ENCODE measurements around the gene ZDHHC21.
A peak's percentile ranks its signal among the peaks of the same experiment; 100 is the strongest.
"Not testable (repeated sequence)": the region's sequence is repeated elsewhere in the genome, so short reads cannot be mapped to it uniquely, and the experiment has no call there.

Gene ZDHHC21

DNA sequence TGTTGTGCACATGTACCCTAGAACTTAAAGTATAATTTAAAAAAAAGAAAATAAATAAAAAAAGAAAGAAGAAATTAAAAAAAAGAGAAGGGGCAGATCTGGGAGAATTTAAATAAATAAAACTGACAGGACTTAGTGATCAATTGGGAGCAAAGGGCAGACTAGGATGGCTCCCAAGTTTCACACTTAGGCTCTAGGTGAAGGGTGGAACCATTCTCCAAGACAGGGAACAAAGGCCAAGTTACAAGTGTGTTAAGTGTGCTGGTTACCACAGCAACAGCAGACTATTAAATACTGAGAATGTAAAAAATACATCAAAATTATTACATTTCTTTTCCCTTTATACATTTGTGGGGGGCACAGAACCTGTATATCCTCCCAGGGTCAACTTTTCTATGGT, 7.1 kb downstream of the ZDHHC21 start:
- no peak for FAIRE-seq
- DNase-seq (ENCODE audit: insufficient read length, low spot score) = no peak

DNA sequence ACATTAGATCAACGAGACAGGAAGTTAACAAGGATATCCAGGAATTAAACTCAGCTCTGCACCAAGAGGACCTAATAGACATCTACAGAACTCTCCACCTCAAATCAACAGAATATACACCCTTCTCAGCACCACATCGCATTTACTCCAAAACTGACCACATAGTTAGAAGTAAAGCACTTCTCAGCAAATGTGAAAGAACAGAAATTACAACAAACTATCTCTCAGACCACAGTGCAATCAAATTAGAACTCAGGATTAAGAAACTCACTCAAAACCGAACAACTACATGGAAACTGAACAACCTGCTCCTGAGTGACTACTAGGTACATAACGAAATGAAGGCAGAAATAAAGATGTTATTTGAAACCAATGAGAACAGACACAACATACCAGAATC, 10.6 kb downstream of the ZDHHC21 start:
- not testable (repeated sequence) for FAIRE-seq; DNase-seq (ENCODE audit: insufficient read length, low spot score)

DNA sequence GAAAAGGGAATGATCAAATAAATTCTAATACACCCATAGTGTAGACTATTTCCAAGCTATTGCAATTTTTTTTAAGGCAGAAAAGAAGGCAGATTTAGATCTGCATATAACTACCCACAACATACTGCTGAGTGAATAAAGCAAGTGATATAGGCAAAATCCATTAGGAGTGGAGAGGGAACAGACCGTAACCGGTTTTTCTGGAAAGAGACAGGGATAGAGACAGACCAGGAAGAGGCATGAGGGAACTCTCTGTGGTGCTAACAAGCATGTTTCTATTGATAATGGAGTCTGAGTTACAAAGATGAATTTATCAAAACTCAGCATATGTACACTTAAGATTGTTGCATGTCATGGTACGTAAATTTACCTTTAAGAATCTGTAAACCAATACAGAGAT, 14.5 kb downstream of the ZDHHC21 start:
- DNase-seq (ENCODE audit: insufficient read length, low spot score) (no peak), FAIRE-seq (no peak)

DNA sequence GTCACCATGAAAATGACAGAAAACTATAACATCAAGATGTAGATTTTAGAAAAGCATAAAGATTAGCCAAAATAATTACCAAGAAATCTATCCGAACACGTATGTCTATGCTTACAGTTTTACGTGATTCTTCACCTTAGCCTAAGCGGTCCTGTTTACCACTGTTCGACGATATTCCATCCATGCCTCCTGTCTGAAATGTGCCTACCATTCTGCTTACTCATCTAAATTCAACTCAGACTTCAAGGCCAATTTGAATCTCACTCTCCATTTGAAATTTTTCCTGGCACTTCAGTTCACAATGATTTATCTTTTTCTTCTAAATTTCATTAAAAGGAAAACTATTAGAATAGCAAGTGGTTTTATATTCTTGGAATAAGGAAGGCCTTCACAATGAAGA, 15.4 kb downstream of the ZDHHC21 start:
- DNase-seq (ENCODE audit: insufficient read length, low spot score) (no peak), FAIRE-seq (no peak)

DNA sequence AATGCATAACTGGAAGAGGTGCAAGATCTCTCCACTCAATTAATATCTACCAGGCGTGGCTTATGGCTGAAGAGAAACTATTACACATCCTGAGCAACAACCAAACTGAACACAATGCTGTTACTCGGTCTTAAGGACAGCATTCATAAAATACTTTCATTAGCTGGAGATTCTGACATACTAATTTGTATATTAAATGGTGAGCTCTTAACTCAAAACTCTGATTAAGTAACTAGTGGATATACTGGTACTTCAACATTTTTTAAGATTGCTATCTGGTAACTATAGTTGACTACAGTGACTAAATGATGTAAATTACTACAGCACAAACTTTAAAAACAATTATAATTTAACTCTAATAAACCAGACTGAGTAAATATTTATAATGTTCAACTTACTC, 15.8 kb downstream of the ZDHHC21 start:
- DNase-seq (ENCODE audit: insufficient read length, low spot score) = no peak
- FAIRE-seq = no peak

DNA sequence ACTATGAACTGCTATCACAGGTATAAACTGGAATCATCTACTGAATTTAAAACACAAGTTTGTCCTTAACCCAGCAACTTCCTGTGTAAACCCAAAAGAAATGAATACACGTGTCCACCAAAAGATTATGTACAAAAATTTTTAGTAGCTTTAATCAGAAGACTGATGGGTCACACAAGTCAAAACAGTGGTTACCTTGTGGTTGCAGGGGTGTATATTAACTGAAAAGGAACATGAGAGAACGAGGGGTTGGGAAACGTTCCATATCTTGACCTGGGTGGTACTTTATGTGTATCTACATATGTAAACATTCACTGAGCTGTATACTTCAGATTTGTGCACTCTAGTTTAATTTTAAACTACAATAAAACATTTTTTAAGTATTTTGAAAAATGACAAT, 18.6 kb downstream of the ZDHHC21 start:
- DNase-seq (ENCODE audit: insufficient read length, low spot score) (no peak), FAIRE-seq (no peak)

DNA sequence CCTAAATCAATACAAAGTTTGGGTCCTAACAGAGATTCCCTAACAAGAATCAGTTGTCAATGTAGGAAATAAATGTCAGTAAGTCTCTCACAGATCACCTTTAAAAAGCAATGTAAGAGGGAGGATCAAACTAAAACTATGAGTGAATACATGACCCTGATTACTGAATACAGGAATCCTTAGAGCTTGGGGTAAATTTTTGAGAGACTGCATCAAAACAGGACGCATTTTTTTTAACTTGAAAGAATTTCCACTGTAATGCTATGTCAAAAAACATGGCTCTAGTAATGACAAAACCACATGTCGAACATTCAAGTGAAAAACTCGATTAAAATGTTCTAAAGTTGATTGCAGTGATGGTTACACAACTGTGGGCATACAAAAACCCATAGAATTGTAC, 21.9 kb downstream of the ZDHHC21 start:
- FAIRE-seq (peak; percentile 28), DNase-seq (ENCODE audit: insufficient read length, low spot score) (no peak)

- FAIRE-seq (peak; percentile 31), DNase-seq (ENCODE audit: insufficient read length, low spot score) (no peak)
Measured at GRCh38 chr9:14670718-14671117, 22.5 kb downstream of the ZDHHC21 start.

- not testable (repeated sequence) for DNase-seq (ENCODE audit: insufficient read length, low spot score); FAIRE-seq
Measured at GRCh38 chr9:14664022-14664421, 29.2 kb downstream of the ZDHHC21 start.

- no peak for FAIRE-seq
- no peak for DNase-seq (ENCODE audit: insufficient read length, low spot score)
Measured at GRCh38 chr9:14662060-14662453, 31.2 kb downstream of the ZDHHC21 start.

DNA sequence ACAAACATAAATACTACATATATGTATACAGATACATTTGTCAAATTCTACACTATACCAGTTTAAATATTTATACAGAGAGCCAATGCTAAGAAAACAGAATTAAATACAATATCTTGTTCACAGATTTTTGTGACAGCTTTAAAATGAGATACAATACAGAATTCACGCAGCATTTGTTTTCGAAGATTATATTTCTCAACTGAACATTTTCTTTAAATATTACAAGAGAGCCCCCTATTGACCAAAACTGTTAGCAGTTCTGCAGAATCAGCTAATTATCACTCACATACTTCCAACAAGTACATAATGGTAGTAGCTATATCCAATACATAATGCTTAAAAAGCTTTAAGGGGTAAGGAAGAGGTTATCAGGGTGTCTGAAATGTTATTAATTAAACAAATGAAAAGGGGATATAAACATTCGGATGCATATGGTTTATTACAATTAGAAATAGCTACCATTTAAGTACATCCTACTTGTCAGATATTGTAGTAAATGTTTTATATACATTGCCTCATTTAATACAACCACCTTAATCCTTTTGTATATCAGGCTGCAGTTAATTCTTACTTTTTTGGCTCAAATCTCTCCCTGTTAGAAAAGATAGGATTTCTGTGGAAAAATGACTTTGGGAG, 31.7 kb downstream of the ZDHHC21 start:
- no peak for DNase-seq (ENCODE audit: insufficient read length, low spot score)
- peak; percentile 78 for FAIRE-seq

DNA sequence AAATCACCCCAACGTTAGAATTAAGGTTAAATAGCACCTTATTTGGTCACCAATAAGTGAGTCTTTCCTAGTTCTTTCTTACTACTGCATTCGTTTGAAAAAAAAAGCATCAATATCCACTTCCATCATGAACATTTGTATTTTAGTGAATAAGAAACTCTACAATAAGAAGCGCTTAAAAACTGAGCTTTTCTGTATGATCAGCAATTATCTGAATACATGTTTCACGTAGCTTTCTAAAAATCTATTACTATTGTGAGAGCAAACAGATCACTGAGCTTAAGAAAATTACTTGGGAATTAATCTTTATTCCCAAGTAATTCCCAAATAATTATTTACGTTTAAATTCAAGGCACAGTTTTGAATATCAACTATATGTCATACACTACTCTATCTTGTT, 32.5 kb downstream of the ZDHHC21 start:
- no peak for FAIRE-seq
- DNase-seq (ENCODE audit: insufficient read length, low spot score) = no peak

DNA sequence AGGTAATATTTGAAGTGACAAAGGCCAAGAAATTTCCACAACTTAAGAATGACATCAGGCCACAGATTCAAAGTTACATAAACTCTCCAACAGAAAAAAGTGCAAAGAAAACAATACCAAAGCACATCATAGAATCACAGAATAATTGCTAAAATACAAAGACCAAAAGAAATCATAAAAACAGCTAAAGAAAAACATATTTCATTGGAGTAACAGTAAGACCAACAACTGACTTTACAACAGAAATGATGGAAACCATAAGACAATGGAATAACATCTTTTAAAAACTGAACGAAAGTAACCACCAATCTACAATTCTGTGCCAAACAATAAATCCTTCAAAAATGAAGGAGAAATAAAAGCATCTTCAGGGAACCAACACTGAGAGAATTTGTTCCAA, 38.3 kb downstream of the ZDHHC21 start:
- no peak for DNase-seq (ENCODE audit: insufficient read length, low spot score)
- no peak for FAIRE-seq

DNA sequence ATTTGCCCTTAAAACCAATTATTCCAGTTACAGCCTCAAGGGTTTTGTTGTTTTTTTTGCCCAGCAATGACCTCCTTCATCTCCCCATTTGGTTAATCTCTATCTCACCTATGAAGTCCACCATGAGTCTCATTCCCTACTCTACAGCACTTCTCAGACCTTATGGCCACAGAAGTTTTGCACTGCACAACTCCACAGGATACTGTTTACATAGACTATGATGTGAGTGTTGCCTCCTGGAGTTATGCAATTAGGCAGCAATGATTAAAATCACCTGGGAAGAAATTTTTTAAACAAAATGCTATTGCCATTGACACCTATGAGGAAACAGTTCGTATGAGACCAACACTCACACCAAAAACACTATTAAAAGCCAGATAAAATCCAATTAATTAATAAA, 39.7 kb downstream of the ZDHHC21 start:
- FAIRE-seq = no peak
- DNase-seq (ENCODE audit: insufficient read length, low spot score) = no peak

- DNase-seq (ENCODE audit: insufficient read length, low spot score) (no peak), FAIRE-seq (no peak)
Measured at GRCh38 chr9:14652729-14653377, 40.4 kb downstream of the ZDHHC21 start.

- FAIRE-seq (no peak), DNase-seq (ENCODE audit: insufficient read length, low spot score) (no peak)
Measured at GRCh38 chr9:14650596-14650995, 42.6 kb downstream of the ZDHHC21 start.

DNA sequence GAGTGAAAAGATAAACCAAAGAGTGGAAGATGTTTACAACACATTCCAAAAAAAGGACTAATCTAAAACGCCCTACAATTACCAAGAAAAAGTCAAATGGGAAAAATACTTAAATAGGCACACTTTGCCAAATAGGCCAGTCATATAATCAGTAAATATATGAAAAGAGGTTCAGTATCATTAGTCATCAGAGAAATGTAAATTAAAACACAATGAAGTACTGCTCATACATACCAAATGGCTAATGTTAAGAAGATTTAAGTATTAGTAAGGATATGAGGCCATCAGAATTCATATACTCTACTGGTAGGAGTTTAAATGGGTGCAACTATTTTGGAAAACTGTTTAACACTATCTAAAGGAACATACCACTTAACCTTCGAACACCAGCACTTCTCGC, 47.6 kb downstream of the ZDHHC21 start:
- DNase-seq (ENCODE audit: insufficient read length, low spot score) (no peak), FAIRE-seq (no peak)

DNA sequence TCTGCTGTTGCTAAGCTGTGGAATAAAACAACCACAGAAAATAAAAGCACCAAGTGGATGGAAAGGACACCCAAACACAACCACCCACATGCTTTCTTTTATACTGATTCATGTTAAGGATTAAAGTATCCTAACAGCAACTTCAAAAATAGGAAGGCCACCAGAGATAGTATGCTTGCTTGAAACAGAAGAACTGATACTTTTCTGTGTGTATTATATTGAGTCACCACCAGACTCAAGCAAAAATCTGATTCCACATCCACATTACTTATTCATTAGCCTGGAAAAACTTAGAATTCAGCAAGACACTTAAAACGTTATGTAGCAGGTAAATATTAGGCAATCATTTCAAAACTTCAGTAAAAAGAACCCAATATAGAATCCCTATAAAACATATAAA, 52.3 kb downstream of the ZDHHC21 start:
- FAIRE-seq = no peak
- DNase-seq (ENCODE audit: insufficient read length, low spot score) = no peak

- DNase-seq (ENCODE audit: insufficient read length, low spot score) (no peak), FAIRE-seq (no peak)
Measured at GRCh38 chr9:14640294-14640693, 52.9 kb downstream of the ZDHHC21 start.

- DNase-seq (ENCODE audit: insufficient read length, low spot score) (no peak), FAIRE-seq (no peak)
Measured at GRCh38 chr9:14633906-14634565, 59.2 kb downstream of the ZDHHC21 start.

DNA sequence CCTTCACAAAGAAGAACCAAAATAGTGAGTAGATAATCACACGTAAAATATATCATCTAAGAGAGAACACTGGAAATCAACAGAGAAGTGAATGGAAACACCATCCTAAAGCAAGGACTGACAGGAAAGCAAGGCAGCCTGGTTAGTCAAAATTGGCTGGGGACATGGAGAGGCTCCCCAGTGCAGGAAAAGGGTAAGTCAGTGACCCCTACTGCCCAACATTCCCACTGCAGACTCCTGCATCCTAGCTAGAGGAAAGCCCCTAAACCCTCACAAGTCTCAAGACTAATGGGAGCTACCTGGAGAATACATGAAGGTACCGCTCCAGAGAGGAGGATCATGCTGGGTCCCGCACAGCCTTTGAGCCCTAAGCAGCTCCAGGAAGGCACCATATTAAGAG, 60.1 kb downstream of the ZDHHC21 start:
- FAIRE-seq (no peak), DNase-seq (ENCODE audit: insufficient read length, low spot score) (no peak)

DNA sequence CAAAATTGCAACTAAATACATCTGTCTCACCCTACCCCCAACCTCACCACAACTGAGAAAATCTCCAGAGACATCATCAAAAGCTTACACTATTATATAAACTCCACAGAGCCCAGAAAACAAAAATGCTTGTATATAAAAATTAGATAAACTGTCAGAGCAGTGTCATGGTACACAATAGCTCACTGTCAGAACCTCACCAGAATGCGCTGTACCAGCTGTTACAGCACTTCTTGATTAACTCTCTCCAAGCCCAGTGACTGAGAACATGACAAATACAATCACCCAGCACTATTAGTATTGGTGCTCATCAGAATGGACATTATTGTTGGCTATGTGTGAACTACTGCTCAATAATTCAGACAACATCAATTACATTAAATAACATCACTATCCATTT, 65.7 kb downstream of the ZDHHC21 start:
- FAIRE-seq (no peak), DNase-seq (ENCODE audit: insufficient read length, low spot score) (no peak)

Measured in GM19239 (cell line).